H9 (cell line): Measurements from ENCODE around the gene NAALADL1. TPM values are rescaled to one million over a fixed set of nuclear protein-coding genes. Genes with fewer than 3 reads are reported as not detected.

Source experiments
- DNase-seq: peaks from one replicate; pipeline ENCODE4 v3.0.0-alpha.2; 2017
- H2AFZ ChIP-seq: one replicate; pipeline ENCODE4 v1.6.1; 2013; ENCODE audit warnings: mild to moderate bottlenecking, low read length, control low read depth, moderate library complexity
- H2AK5ac ChIP-seq: 2 replicates; pipeline ENCODE4 v1.6.1; 2013; ENCODE audit warnings: low read length, control low read depth, mixed read lengths; ENCODE audit not compliant: insufficient read length
- H2BK120ac ChIP-seq: one replicate; pipeline ENCODE4 v1.6.1; 2013; ENCODE audit warnings: low read depth, mild to moderate bottlenecking, low read length, control low read depth, inconsistent platforms; ENCODE audit not compliant: poor library complexity, severe bottlenecking
- H2BK12ac ChIP-seq: 2 replicates; pipeline ENCODE4 v1.6.1; 2013; ENCODE audit warnings: low read length, control low read depth, mixed read lengths, low read depth; ENCODE audit not compliant: insufficient read length
- H2BK15ac ChIP-seq: 2 replicates; pipeline ENCODE4 v1.6.1; 2013; ENCODE audit warnings: low read depth, low read length, control low read depth
- H2BK20ac ChIP-seq: one replicate; pipeline ENCODE4 v1.6.1; 2013; ENCODE audit warnings: low read depth, mild to moderate bottlenecking, low read length, control low read depth, inconsistent platforms; ENCODE audit not compliant: poor library complexity, severe bottlenecking
- H2BK5ac ChIP-seq: 2 replicates; pipeline ENCODE4 v1.6.1; 2013; ENCODE audit warnings: low read length, control low read depth, mixed read lengths; ENCODE audit not compliant: insufficient read length
- H3K14ac ChIP-seq: 2 replicates; pipeline ENCODE4 v1.6.1; 2013; ENCODE audit warnings: low read length, control low read depth; ENCODE audit not compliant: insufficient read depth
- H3K18ac ChIP-seq: 2 replicates; pipeline ENCODE4 v1.6.1; 2013; ENCODE audit warnings: low read depth, mild to moderate bottlenecking, mixed read lengths, low read length, control low read depth; ENCODE audit not compliant: insufficient read length
- H3K23ac ChIP-seq: 2 replicates; pipeline ENCODE4 v1.6.1; 2013; ENCODE audit warnings: low read length, control low read depth, mixed read lengths, low read depth; ENCODE audit not compliant: insufficient read length
- H3K23me2 ChIP-seq: 2 replicates; pipeline ENCODE4 v1.6.1; 2013; ENCODE audit warnings: low read depth, mild to moderate bottlenecking, mixed read lengths, low read length, control low read depth; ENCODE audit not compliant: insufficient read length, poor library complexity, severe bottlenecking
- H3K27ac ChIP-seq: 2 replicates; pipeline ENCODE4 v1.5.1; 2013; ENCODE audit warnings: low read length, control low read depth, mixed read lengths, low read depth; ENCODE audit not compliant: insufficient read length
- H3K27me3 ChIP-seq: 2 replicates; pipeline ENCODE4 v1.6.1; 2013; ENCODE audit warnings: low read length, control low read depth, inconsistent platforms; ENCODE audit not compliant: insufficient read depth
- H3K4ac ChIP-seq: 2 replicates; pipeline ENCODE4 v1.6.1; 2013; ENCODE audit warnings: low read depth, mild to moderate bottlenecking, control low read depth, inconsistent platforms, low read length, moderate library complexity
- H3K4me1 ChIP-seq: 2 replicates; pipeline ENCODE4 v1.6.1; 2013; ENCODE audit warnings: low read length, control low read depth, inconsistent platforms; ENCODE audit not compliant: insufficient read depth
- H3K4me2 ChIP-seq: 2 replicates; pipeline ENCODE4 v1.6.1; 2013; ENCODE audit warnings: low read length, control low read depth, mixed read lengths; ENCODE audit not compliant: insufficient read length, insufficient read depth
- H3K56ac ChIP-seq: 2 replicates; pipeline ENCODE4 v1.6.1; 2013; ENCODE audit warnings: low read depth, mild to moderate bottlenecking, mixed read lengths, low read length, control low read depth; ENCODE audit not compliant: insufficient read length
- H3K79me1 ChIP-seq: 2 replicates; pipeline ENCODE4 v1.6.1; 2013; ENCODE audit warnings: low read depth, mild to moderate bottlenecking, moderate library complexity, low read length, control low read depth, inconsistent platforms; ENCODE audit not compliant: insufficient read depth, poor library complexity, severe bottlenecking
- H3K79me2 ChIP-seq: 2 replicates; pipeline ENCODE4 v1.6.1; 2013; ENCODE audit warnings: low read length, control low read depth, inconsistent platforms; ENCODE audit not compliant: insufficient read depth
- H3K9ac ChIP-seq: 2 replicates; pipeline ENCODE4 v1.6.1; 2013; ENCODE audit warnings: low read length, control low read depth, mixed read lengths; ENCODE audit not compliant: insufficient read length; ENCODE audit errors: extremely low read depth
- H3K9me3 ChIP-seq: one replicate; pipeline ENCODE4 v1.6.1; 2013; ENCODE audit warnings: low read depth, low read length, inconsistent platforms; ENCODE audit not compliant: control insufficient read depth
- H3T11ph ChIP-seq: one replicate; pipeline ENCODE4 v1.6.1; 2013; ENCODE audit warnings: mild to moderate bottlenecking, low read length, control low read depth, inconsistent platforms
- H4K20me1 ChIP-seq: one replicate; pipeline ENCODE4 v1.6.1; 2013; ENCODE audit not compliant: control insufficient read depth, insufficient read length, insufficient read depth
- H4K5ac ChIP-seq: 2 replicates; pipeline ENCODE4 v1.6.1; 2013; ENCODE audit warnings: low read depth, mild to moderate bottlenecking, mixed read lengths, low read length, control low read depth; ENCODE audit not compliant: insufficient read length
- H4K8ac ChIP-seq: replicated peaks from 2 replicates; pipeline ENCODE4 v1.6.1; 2013; ENCODE audit warnings: low read length, control low read depth, mixed read lengths, low read depth; ENCODE audit not compliant: insufficient read length
- H4K91ac ChIP-seq: 2 replicates; pipeline ENCODE4 v1.6.1; 2013; ENCODE audit warnings: low read depth, mild to moderate bottlenecking, moderate library complexity, mixed read lengths, low read length, control low read depth; ENCODE audit not compliant: insufficient read length
- H3K27ac Mint-ChIP-seq, 3 experiments: 2 replicates in 2 of 3; 3 replicates in 1 of 3; pipeline ENCODE4 v1.8.0; 2020 to 2021; ENCODE audit warnings: mixed read lengths in 3 of 3, mild to moderate bottlenecking in 1 of 3, moderate library complexity in 1 of 3
- H3K27me3 Mint-ChIP-seq: 2 replicates; pipeline ENCODE4 v1.8.0; 2021; ENCODE audit warnings: low read depth, mild to moderate bottlenecking, moderate library complexity, mixed read lengths
- H3K36me3 Mint-ChIP-seq, 3 experiments: 2 replicates in 2 of 3; 3 replicates in 1 of 3; pipeline ENCODE4 v1.8.0; 2020 to 2021; ENCODE audit warnings: low read depth in 3 of 3, mixed read lengths in 3 of 3; ENCODE audit not compliant: insufficient read depth in 1 of 3
- H3K4me1 Mint-ChIP-seq, 2 experiments: 2 replicates each; pipeline ENCODE4 v1.8.0; 2020; ENCODE audit warnings: mixed read lengths in 2 of 2
- H3K4me3 Mint-ChIP-seq, 2 experiments: 2 replicates in 1 of 2; 3 replicates in 1 of 2; pipeline ENCODE4 v1.8.0; 2020 to 2021; ENCODE audit warnings: mild to moderate bottlenecking in 2 of 2, mixed read lengths in 2 of 2, moderate library complexity in 1 of 2
- H3K9me3 Mint-ChIP-seq, 2 experiments: 2 replicates in 1 of 2; 3 replicates in 1 of 2; pipeline ENCODE4 v1.8.0; 2020; ENCODE audit warnings: mild to moderate bottlenecking in 2 of 2, mixed read lengths in 2 of 2, moderate library complexity in 1 of 2
- CTCF ChIP-seq: fragments of 200-600 bp; sonication (generic); conservative IDR thresholded peaks from 3 replicates; pipeline ENCODE4 v1.8.0; 2021; ENCODE audit warnings: antibody characterized with exemption, mild to moderate bottlenecking
- WGBS: extraction: QIAGEN DNeasy Blood & Tissue Kit; methylation state at CpG from one replicate; pipeline ENCODE4 v1.1.7; 2013; ENCODE audit warnings: missing lambda C conversion rate, low lambda C conversion rate, mixed read lengths; ENCODE audit not compliant: insufficient read length; ENCODE audit errors: extremely low coverage; 5-methylcytosine and 5-hydroxymethylcytosine counted together
- total RNA-seq: library from RNA; stranded (reverse); gene quantifications from 2 replicates; pipeline ENCODE4 v1.2.1, GENCODE V29; 2021

The NAALADL1 gene
- total RNA-seq, 1 experiment from 2014 or later: 1.0 TPM

GRCh38 chr11:65072631-65072966 is 14.2 kb upstream of the NAALADL1 start:
- Histone ChIP-seq H3K4ac (no peak overlapping the region), H3K23me2 (no peaks in the 10 kb centered on the region), H4K91ac (no peak overlapping the region), H2AFZ (no peak overlapping the region), H3K79me2 (no peaks in the 10 kb centered on the region), H3K14ac (no peak overlapping the region), H3K4me2 (no peak overlapping the region), H3K27me3 (no peaks in the 10 kb centered on the region), H3K79me1 (peaks cover 4% of the 10 kb centered on the region), H4K20me1 (no peaks in the 10 kb centered on the region), H3K56ac (no peak overlapping the region), H2AK5ac (no peak overlapping the region), H2BK12ac (no peak overlapping the region), H3K9me3 (no peaks in the 10 kb centered on the region), H2BK15ac (no peak overlapping the region), H3T11ph (no peak overlapping the region), H3K9ac (no peak overlapping the region), H3K23ac (no peak overlapping the region), H4K8ac (no peak overlapping the region), H3K27ac (no peak overlapping the region), H2BK20ac (no peak overlapping the region), H2BK120ac (no peak overlapping the region), H3K4me1 (peaks cover 2% of the 10 kb centered on the region; the same call in 1 of the 2 replicates), H2BK5ac (no peak overlapping the region), H4K5ac (peak overlapping the region; percentile 42), H3K18ac (no peak overlapping the region)
- H3K4me3 Mint-ChIP-seq: no peak overlapping the region
- no peak overlapping the region for H3K27ac Mint-ChIP-seq
- TF ChIP-seq CTCF: no peak
- H3K36me3 Mint-ChIP-seq: peaks cover 13 to 24% (median 22%) of the 10 kb centered on the region in 3 experiments
- WGBS: no CpG with 5 or more reads among the region's 1 CpG
- peaks cover 3 to 8% of the 10 kb centered on the region in 2 experiments for H3K4me1 Mint-ChIP-seq
- no peaks in the 10 kb centered on the region for H3K9me3 Mint-ChIP-seq
- H3K27me3 Mint-ChIP-seq: no peaks in the 10 kb centered on the region
- DNase-seq: no peak
